Cardiac septum (tissue), 1 donor: ENCODE data around the gene P3H1. TPM values are rescaled to one million over a fixed set of nuclear protein-coding genes. Genes with fewer than 3 reads are reported as not detected.

Source experiments
- DNase-seq: peaks from one replicate; pipeline ENCODE4 v3.0.0-alpha.2; 2020; ENCODE audit warnings: low spot score
- intact Hi-C: fragments of 100-400 bp; cut with DNase I; formaldehyde crosslinking; loops from one replicate; pipeline ENCODE4 v1.14.0; 2022
- total RNA-seq: library from RNA; stranded (reverse); fragmentation: NEBNext Ultra II Directional; extraction: Animal tissue kit (Norgen Biotek cat#: 25700); gene quantifications from one replicate; pipeline ENCODE4 v1.2.1, GENCODE V29; 2021
- donor health status: DM: no; HTN: no; CAD: no.

The P3H1 gene
- total RNA-seq, 1 donor from 2014 or later = 12.2 TPM

DNA sequence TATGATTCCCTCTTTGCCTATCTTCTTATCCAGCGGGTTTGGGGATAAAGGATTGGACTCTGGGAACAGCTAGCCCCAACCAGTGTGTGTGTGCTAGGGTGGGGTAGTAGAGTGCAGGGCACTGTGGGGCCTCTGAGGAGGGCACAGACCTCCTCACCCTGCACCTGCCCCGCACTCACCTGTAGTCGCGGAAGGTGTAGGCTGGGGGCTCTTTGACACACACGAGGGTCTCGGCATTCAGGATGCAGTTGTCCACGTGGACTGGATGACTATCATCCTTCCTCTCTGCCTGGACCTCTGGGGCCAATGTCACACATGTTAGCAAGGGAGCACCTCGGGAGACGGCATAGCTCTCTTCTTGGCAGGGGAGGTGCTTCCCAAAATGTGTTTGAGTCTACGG lies 18.8 kb downstream of the P3H1 start:
- intact Hi-C loops = loop anchor here (5.0 to 10.0 kb wide), 2 partner anchors 403 to 601 kb away; no protein-coding TSS in a partner anchor

DNA sequence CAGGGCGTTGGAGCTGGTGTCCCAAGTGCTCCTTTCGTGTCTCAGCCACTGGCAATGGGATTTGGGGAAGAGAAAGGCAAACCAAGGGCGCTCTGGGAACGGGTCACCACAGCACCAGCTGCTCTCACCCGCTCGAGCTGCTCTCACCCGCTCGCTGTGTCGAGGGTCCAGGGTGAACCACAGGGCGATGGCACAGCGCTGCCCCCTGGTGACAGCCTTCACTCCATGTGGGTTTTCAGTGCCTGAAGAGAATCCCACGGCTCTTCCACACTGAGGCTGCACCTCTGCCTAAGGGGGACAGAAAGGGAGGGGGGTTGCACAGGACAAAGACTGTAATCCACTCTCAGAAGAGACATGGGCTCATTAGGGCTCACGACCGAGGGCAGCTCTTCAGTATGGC lies 19.7 kb downstream of the P3H1 start:
- intact Hi-C loops = loop anchor here (2.0 to 10.0 kb wide), 3 partner anchors 168 to 600 kb away; no protein-coding TSS in a partner anchor
- peak; percentile 61 for DNase-seq

More for the DNA sequence above, 18.8 kb downstream of the P3H1 start:
- peak; percentile 57 for DNase-seq

GRCh38 chr1:42746436-42747105 lies 20.3 kb downstream of the P3H1 start:
- intact Hi-C loops = loop anchor here (2.0 to 10.0 kb wide), 3 partner anchors 168 to 599 kb away; no protein-coding TSS in a partner anchor
- peak; percentile 63 for DNase-seq

DNA sequence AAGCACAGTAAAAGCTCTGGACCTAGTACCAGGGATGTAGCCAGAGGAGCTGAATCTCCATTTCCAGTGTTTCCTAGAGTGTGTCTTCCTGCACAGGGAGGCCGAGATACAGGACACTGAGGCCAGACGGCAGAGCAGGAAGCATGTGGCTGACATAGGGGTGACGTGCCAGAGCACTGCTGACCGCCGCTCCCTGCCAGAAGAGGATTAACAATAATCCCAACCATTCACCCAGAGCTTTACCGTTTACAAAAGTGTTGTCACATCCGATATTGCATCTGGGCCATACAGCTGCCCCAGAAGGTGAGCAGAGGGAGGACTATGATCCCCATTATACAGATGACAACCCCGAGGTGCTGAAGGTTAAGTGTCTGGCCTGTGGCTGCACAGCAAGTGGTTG lies 21.0 kb downstream of the P3H1 start:
- intact Hi-C loops = loop anchor here (2.0 to 10.0 kb wide), 3 partner anchors 167 to 599 kb away; no protein-coding TSS in a partner anchor

DNA sequence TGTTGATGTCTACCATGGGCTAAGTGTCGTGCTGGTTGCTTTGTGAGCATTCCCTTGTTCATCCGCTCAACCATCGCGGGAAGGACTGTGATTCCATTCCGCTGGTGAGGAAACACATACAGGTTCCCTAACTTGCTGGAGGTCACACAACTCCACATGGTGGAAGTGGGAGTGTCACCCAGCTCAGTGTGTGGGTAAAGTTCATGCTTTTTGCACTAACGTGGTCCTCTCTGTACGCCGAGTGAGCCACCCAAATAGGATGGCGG lies 22.7 kb downstream of the P3H1 start:
- no peak for DNase-seq
- intact Hi-C loops = loop anchor here (10.0 kb wide), 1 partner anchor 399 kb away; no protein-coding TSS in a partner anchor

More for the DNA sequence above, 21.0 kb downstream of the P3H1 start:
- no peak for DNase-seq

DNA sequence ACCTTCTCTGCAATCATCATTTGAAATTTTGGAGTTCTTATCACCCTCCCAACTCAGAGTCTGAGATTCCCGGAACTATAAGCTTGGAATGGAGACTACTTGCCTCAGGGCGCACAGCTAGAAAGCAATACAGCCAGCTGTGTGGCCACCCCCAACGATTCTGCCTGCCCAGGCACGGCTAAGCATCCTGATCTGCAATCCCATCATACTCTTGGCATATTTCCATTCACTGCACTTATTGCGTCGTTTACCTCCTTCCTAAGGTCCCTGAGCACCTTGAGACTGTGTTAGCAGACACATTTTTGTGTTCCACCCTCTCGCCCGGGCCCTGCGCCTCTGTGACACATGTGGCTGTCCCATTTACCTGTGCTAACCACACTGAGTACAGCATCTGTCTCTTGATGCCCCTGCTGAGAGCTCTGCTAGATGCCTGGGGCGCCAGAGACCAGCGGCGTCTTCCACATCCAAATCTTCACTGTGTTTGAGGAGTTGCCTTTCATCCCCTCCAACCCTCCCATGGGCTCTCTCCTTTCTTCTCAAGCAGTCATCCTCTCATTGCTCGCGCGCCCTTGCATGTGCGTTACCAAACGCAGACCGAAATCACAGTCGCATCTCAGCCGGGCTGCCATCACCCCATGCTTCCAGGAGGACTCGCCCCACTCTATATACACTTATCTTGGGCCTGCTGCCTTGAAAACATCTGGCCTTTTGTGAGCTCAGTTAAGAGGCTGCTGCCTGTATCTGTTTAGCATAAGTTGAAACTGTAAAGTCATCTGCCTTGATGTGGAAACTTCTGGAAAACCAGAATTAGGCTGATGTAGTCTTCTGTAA lies 23.3 kb downstream of the P3H1 start:
- intact Hi-C loops = loop anchor here (10.0 kb wide), 1 partner anchor 399 kb away; no protein-coding TSS in a partner anchor

DNA sequence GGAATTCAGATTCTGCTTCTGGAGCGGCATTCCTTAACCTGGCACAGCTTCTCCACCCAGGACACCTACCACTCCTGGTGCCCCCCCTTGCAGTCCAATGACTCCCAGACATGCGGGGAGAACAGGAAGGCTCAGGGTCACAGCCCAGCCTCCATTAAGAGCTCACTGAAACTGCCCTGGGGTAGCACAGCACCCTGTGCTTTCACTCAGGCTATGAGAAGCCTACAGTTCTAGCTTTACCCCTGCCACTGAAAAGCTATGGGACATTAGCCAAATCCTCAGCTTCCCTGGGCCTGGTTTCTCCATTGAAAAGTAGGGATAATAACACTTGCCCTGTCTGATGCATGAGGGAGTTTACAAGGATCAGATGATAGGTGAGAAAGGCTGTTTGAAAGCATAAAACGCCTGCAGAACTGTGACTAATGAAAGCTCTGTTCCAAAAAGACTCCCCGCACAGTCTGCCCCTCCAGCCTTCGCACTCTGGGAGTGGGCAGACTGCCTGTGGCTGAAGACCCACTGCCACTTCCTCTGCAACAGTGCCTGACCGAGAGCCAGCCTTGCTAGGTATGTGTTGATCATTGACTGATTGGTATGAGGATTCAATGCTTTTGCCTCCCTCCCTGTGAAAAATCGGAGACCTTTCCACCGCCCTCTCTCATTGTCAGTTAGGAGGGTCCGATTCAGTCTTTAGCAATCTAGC lies 24.1 kb downstream of the P3H1 start:
- intact Hi-C loops = loop anchor here (10.0 kb wide), 1 partner anchor 398 kb away; no protein-coding TSS in a partner anchor
- DNase-seq = peak; percentile 41

More for the DNA sequence above, 23.3 kb downstream of the P3H1 start:
- peak; percentile 66 for DNase-seq

- intact Hi-C loops = loop anchor here (10.0 kb wide), 1 partner anchor 397 kb away; no protein-coding TSS in a partner anchor
- no peak for DNase-seq
Observed at GRCh38 chr1:42742141-42742540, 24.7 kb downstream of the P3H1 start.

GRCh38 chr1:42741706-42742105 lies 25.1 kb downstream of the P3H1 start:
- intact Hi-C loops = loop anchor here (10.0 kb wide), 1 partner anchor 397 kb away; no protein-coding TSS in a partner anchor
- peak; percentile 58 for DNase-seq

DNA sequence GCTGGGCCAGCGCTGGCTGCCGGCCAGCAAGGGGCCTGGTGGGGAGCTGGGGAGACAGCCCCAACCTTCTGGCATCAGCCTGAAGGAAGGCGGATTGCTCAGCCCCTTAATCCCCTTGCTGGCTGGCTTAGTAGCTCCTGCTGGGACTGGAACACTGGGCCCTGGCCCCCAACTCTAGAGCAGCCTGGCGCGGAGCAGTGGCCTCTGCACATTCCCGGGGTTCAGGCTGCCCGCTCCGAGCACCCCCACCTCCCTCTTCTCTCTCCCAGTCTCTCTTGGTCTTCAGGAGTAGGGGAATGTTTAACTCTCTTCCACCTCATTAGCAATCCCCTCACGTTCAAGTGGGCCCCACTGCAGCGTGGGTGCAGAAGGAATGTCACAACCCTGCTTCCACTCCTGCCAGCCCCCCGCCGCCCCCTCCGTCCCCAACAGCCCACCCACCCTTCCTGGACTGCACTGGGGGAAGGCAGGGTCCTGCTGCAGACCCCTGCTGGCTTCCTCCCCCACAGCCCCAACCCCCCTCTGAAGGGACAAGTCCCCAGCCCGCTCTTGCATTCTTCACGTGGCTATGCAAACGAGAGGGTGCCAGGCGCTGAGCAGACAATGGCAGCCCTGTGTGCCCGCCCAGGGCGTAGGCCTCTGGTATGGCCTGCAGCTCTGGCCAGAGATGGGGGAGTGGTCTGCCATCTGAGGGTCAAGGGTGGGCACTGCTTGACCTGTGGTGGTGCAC lies 25.8 kb downstream of the P3H1 start:
- intact Hi-C loops = loop anchor here (10.0 kb wide), 1 partner anchor 396 kb away; no protein-coding TSS in a partner anchor
- DNase-seq = peak; percentile 61

- intact Hi-C loops = loop anchor here (10.0 kb wide), 1 partner anchor 395 kb away; no protein-coding TSS in a partner anchor
- no peak for DNase-seq
Observed at GRCh38 chr1:42739753-42740700, 26.8 kb downstream of the P3H1 start, which contains the start of gene CLDN19. CLDN19 (minus strand) TSS chr1:42740236; CDS start chr1:42740063, 173 bp downstream.

DNA sequence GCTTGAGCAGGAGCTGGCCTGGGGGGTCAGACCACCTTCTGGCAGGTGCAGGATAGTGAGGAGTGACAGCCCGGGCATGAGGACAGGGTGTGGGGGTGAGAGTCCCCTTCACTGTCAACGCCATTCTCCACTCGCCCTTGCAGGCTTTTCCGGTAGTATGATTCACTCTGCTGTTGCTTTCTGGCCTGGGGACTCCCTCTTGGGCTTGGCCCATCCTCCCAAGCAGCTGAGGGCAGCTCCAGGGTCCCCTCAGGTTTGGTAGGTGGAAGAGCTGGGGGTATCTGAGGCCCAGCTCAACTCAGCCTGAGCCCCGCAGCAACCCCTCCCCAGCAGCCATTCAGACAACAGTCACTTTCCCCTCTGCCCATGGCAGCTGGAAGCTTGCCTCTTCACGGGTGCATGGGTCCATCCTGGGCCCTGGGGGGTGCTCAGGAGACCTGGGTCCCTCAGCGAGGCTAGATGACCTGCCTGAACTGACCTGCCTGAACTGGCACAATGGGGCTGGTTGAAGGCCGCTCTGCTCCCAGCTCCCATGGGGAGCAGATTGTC lies 28.1 kb downstream of the P3H1 start:
- intact Hi-C loops = no loop called here
- DNase-seq = peak; percentile 31

DNA sequence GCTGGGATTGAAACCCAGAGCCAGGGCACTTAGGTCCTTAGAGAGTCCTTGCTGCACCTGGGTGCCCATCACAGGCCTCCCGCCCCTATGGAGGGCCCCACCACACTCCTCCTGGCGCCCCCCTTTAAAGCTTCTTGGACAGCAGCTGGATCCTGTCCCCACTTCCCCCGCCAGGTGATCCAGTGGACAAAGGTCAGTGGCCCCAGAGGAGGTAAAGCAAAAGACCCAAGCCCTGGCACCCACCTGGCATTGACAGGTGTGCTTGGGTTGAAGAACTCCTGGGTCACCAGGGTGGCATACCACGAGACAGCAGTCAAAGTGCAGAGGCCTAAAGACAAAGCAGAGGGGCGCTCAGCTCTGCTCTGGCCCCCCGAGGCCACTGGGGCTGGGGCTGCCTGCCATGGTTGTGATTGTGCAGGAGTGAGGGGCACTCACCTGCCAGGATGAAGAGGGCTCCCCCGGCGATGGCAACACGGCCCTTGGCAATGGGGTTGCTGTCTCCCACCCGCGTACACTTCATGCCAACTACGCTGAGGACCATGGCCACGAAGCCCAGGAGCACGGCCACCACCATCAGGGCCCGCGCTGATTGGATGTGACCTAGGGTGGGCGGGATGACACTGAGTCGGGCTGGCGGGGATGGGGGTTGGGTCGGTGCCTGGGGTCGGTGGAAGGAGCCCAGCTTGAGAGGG lies 28.7 kb downstream of the P3H1 start:
- intact Hi-C loops = no loop called here
- peak; percentile 43 for DNase-seq

DNA sequence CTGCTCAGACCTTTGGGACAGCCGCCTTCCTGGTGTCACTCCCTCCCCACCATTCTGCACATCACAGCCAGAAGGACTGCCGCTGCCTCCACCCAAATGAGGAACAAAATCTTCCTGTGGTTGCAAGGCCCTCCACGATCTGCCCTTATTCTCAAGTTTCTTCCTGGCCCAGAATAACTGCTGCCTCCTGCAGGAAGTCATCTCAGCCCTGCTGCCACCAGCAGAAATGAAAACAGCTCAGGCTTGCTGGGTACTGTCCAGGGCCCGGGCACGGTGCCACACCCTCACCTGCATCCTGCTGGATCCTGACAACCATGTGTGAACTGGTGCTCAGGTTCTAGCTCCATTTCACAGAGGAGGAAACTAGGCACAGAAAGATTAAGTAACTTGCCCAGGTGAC lies 29.6 kb downstream of the P3H1 start:
- DNase-seq = peak; percentile 64
- intact Hi-C loops = no loop called here

DNA sequence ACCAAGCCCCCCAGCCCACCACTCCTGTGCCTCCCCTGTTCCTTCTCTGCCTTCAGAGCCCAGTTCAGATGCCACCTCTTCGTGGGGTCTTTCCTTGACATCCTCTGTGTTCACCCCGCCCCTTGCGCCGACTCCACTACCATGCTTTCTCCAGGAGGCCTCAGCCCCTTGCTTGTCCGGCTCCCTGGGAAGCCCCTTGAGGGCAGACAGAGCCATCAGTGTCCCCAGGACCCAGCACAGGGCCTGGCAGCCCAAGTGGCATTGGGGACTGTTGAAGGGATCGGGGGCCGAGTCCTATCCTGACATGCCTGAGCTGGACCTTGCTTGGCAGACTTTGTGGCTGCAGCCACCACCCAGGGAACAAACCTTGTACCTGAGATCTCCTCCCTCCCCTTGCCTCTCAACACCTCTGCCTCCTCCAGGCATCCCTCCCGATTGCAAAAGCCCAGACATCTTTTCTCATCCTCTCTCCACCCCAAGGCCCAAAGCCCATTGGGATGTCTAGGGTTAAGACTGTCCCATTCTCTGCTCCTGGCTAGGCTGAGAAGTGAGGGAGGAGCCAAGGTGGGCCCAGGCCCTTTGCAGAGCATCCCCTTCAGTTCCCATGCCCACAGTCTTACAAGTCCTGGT lies 30.1 kb downstream of the P3H1 start:
- intact Hi-C loops = no loop called here
- DNase-seq = peak; percentile 75

- intact Hi-C loops = no loop called here
- DNase-seq = peak; percentile 74
Observed at GRCh38 chr1:42736152-42736551, 30.7 kb downstream of the P3H1 start.
